Measurements from ENCODE around the gene SSH3.

SSH3 gene

GRCh38 chr11:67290801-67291200 lies 12.5 kb upstream of the SSH3 start:
- no peak for DNase-seq (ENCODE audit: low read depth in 2 of 2, low spot score in 1 of 2)

- DNase-seq (ENCODE audit: low read depth in 2 of 2, low spot score in 1 of 2), result no peak
Observed at GRCh38 chr11:67291481-67292381, 11.6 kb upstream of the SSH3 start.

GRCh38 chr11:67292671-67293070 lies 10.7 kb upstream of the SSH3 start:
- no peak for DNase-seq (ENCODE audit: low read depth in 2 of 2, low spot score in 1 of 2)

GRCh38 chr11:67293090-67293489 lies 10.2 kb upstream of the SSH3 start:
- DNase-seq (ENCODE audit: low read depth in 2 of 2, low spot score in 1 of 2), result no peak

GRCh38 chr11:67295846-67296245 lies 7.5 kb upstream of the SSH3 start:
- no peak for DNase-seq (ENCODE audit: low read depth in 2 of 2, low spot score in 1 of 2)

- no peak for DNase-seq (ENCODE audit: low read depth in 2 of 2, low spot score in 1 of 2)
Observed at GRCh38 chr11:67298786-67299185, 4.5 kb upstream of the SSH3 start.

GRCh38 chr11:67299471-67300191 lies 3.7 kb upstream of the SSH3 start:
- DNase-seq (ENCODE audit: low read depth in 2 of 2, low spot score in 1 of 2), result no peak

- no peak for DNase-seq (ENCODE audit: low read depth in 2 of 2, low spot score in 1 of 2)
Observed at GRCh38 chr11:67300256-67300755, 3.0 kb upstream of the SSH3 start.

- DNase-seq (ENCODE audit: low read depth in 2 of 2, low spot score in 1 of 2), result no peak
Observed at GRCh38 chr11:67300756-67301312, 2.5 kb upstream of the SSH3 start.

GRCh38 chr11:67301313-67301921 lies 1.9 kb upstream of the SSH3 start:
- DNase-seq (ENCODE audit: low read depth in 2 of 2, low spot score in 1 of 2), result no peak

- DNase-seq (ENCODE audit: low read depth in 2 of 2, low spot score in 1 of 2), result no peak
Observed at GRCh38 chr11:67301951-67302516, 1.3 kb upstream of the SSH3 start.

- no peak for DNase-seq (ENCODE audit: low read depth in 2 of 2, low spot score in 1 of 2)
Observed at GRCh38 chr11:67302571-67303131, 679 bp upstream of the SSH3 start.

- no peak for DNase-seq (ENCODE audit: low read depth in 2 of 2, low spot score in 1 of 2)
Observed at GRCh38 chr11:67303835-67304411, 593 bp downstream of the SSH3 start.

GRCh38 chr11:67304511-67305113 lies 1.3 kb downstream of the SSH3 start:
- DNase-seq (ENCODE audit: low read depth in 2 of 2, low spot score in 1 of 2), result no peak

GRCh38 chr11:67306769-67307544 lies 3.6 kb downstream of the SSH3 start:
- DNase-seq (ENCODE audit: low read depth in 2 of 2, low spot score in 1 of 2), result no peak

GRCh38 chr11:67307545-67308001 lies 4.2 kb downstream of the SSH3 start:
- no peak for DNase-seq (ENCODE audit: low read depth in 2 of 2, low spot score in 1 of 2)

GRCh38 chr11:67308031-67308866 lies 4.9 kb downstream of the SSH3 start:
- DNase-seq (ENCODE audit: low read depth in 2 of 2, low spot score in 1 of 2), result no peak

GRCh38 chr11:67309166-67309565 lies 5.8 kb downstream of the SSH3 start:
- DNase-seq (ENCODE audit: low read depth in 2 of 2, low spot score in 1 of 2), result no peak

Data from stimulated activated CD8-positive, alpha-beta memory T cell treated with anti-CD3 and anti-CD28 coated beads, Interleukin-4, amount 100 ng/mL, for 4 hours (primary cell).